SK-MEL-5 (cell line): Measurements from ENCODE around the gene CAMSAP1. TPM values are rescaled to one million over a fixed set of nuclear protein-coding genes. Genes with fewer than 3 reads are reported as not detected.
"Not testable (repeated sequence)": the region's sequence is repeated elsewhere in the genome, so short reads cannot be mapped to it uniquely, and the experiment has no call there.

Source experiments
- DNase-seq: peaks from one replicate; pipeline ENCODE4 v3.0.0-alpha.2; 2016; ENCODE audit warnings: low read depth, low spot score
- in situ Hi-C: cut with HindIII; loops from 2 replicates; pipeline ENCODE4 v1.10.0; 2016; ENCODE audit warnings: low sequenced_read_pairs, high pct_unique_total_duplicates, low pct_unique_long_range_greater_than_20kb
- polyA plus RNA-seq, 2 experiments: library from polyadenylated mRNA; depleted of rRNA; stranded (reverse); fragments of >200 nt; gene quantifications; 2 replicates each; pipeline ENCODE4 v1.2.3, GENCODE V29; 2015
- total RNA-seq: library from RNA; depleted of rRNA; stranded (reverse); fragments of >200 nt; shearing (Covaris generic); gene quantifications from 2 replicates; pipeline ENCODE4 v1.2.3, GENCODE V29; 2014; rRNA removed

CAMSAP1 gene
- 14.7 and 15.3 TPM in 2 replicates for total RNA-seq
- 21.8 and 29.6 TPM in 2 replicates for polyA plus RNA-seq (2015; cell fraction: cytosol; rRNA removed)
- 15.0 and 16.2 TPM in 2 replicates for polyA plus RNA-seq (2015; cell fraction: nucleus; rRNA removed)

GRCh38 chr9:135907431-135908092 lies at the start of gene CAMSAP1:
Gene CAMSAP1, minus strand, starts transcription at chr9:135907546. Its CDS starts 387 bp downstream, at chr9:135907159.
- in situ Hi-C loops: no loop called here
- peak; percentile 90 for DNase-seq

- in situ Hi-C loops: no loop called here
Measured at GRCh38 chr9:135956802-135957174, 49.4 kb upstream of the CAMSAP1 start.

GRCh38 chr9:135955934-135956801 lies 48.8 kb upstream of the CAMSAP1 start:
- no peak for DNase-seq
- in situ Hi-C loops: no loop called here

More at GRCh38 chr9:135956802-135957174, 49.4 kb upstream of the CAMSAP1 start:
- DNase-seq: no peak

DNA sequence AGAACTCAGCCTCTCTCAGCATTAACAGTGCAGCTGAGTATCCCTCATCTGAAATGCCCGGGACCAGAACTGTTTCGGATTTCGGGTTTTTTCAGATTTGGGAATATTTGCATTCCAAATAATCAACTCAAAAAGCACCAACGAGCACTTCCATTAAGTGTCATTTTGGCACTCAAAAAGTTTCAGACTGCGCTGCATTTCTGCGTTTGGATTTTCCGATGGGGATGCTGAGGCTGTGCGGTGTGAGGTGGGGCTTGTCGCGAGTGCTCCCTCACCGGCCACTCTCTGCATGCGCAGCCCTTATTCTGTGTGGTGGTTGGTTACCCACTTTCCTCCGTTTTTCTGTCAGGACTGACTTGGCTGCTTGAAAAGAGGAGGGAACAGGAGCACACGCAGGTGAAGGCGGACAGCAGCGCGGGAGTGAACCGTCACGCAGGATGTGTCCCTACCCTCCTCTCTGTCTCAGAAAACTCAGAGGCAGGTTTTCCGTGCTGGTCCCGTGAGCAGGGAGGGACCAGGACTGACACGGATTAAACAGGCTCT lies 45.4 kb upstream of the CAMSAP1 start:
- in situ Hi-C loops: no loop called here
- DNase-seq: no peak

GRCh38 chr9:135951889-135952663 lies 44.7 kb upstream of the CAMSAP1 start:
- no peak for DNase-seq
- in situ Hi-C loops: no loop called here

DNA sequence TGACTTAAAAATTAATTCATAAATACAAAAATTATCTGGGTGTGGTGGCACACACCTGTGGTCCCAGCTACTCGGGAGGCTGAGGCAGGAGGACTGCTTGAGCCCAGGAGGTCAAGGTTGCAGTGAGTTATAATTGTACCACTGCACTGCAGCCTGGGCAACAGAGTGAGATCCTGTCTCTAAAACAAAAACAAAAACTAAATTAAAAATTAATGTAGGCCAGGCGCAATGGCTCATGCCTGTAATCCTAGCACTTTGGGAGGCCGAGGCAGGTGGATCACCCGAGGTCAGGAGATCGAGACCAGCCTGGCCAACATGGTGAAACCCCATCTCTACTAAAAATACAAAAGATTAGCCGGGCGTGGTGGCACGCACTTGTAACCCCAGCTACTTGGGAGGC lies 44.0 kb upstream of the CAMSAP1 start:
- in situ Hi-C loops, DNase-seq: not testable (repeated sequence)

- DNase-seq, in situ Hi-C loops: not testable (repeated sequence)
Measured at GRCh38 chr9:135950841-135951240, 43.5 kb upstream of the CAMSAP1 start.

DNA sequence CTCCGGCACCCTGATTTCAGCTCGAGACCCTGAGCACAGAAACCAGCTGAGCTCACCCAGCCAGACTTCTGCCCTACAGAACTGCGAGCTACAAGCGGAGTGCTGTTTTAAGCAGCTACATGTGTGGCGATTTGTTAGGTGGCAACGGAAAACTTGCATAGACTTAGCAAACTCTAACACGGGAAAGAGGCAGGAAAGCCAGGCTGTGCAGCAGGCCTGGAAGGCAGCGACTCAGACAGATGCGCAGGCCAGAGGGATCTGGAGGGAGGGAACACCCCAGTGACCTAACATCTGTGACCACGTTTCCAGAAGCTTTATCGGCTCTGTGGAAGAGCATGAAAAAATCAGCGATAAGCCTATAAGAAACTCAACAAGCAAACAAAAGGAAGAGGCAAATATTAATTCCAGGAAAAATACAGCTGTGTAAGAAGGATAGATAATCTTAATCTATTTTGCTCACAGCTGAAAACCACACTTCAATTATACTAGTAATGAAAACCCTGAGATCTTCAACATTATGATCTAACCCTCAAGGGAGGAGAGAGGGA lies 42.9 kb upstream of the CAMSAP1 start:
- in situ Hi-C loops: no loop called here
- no peak for DNase-seq

DNA sequence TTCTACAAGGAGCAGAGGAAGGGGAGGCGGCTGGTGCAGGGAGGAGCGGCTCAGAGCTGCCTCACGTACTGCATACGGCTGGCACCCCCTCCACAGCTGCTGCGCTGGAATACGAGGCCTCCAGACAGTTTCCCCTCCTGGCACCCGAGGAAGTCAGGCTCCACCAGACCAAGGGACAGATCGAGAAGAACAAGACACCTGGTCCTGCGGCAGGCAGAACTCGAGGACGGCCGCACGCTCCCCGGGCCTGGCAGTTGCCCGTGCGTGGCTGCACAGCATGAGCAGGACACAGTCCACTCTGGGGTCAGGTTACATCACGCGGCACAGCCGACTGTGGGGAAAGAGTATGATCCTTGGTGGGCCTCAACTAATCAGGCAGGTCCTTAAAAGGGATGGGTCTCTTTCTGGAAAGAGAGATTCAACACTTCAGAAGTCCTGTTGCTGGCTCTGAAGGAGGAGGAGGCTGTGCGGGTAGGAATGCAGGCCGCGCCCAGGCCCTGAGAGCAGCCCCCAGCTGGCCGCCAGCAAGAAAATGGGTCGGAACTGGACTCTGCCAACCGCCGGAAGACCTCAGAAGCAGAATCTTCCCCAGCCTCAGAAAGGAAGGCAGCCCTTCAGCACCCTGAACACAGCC lies 42.3 kb upstream of the CAMSAP1 start:
- in situ Hi-C loops: no loop called here
- DNase-seq: no peak

DNA sequence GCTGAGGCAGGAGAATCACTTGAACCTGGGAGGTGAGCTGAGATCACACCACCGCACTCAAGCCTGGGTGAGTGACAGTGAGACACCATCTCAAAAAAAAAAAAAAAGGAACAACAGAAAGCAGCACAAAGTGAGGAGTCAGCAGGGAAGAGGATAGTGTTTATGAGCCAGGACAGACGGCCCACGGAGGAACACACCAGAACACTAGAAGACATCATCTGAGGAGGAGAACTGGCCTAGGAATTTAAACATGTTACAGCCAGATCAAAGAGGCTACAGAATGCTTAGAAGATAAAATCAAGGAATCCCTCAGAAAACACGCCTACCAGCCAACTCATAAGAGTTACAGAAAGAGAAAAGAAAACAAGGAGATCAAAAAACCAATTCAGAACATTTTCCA lies 41.6 kb upstream of the CAMSAP1 start:
- in situ Hi-C loops: no loop called here
- DNase-seq: no peak

GRCh38 chr9:135948446-135948845 lies 41.1 kb upstream of the CAMSAP1 start:
- DNase-seq: no peak
- in situ Hi-C loops: no loop called here

DNA sequence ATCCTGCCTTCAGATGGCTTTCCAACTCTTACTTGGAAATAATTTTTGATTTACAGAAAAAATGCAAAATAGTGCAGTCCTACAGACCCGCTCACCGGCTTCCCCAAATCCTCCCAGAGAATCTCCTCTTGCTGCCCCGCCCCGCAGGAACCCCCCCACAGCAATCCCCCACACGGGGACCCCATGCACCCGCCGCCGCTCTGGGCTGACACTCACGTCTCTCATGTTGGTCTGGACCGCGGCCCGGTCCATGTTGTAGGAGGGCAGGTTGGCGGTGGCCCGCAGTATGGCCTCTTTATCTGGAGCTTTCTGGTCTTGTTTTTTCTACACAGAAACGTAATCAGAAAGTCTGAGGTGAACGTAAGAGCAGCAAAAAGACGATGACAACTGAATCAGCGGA lies 40.2 kb upstream of the CAMSAP1 start:
- DNase-seq: no peak
- in situ Hi-C loops: no loop called here

GRCh38 chr9:135947105-135947504 lies 39.8 kb upstream of the CAMSAP1 start:
- in situ Hi-C loops, DNase-seq: not testable (repeated sequence)

DNA sequence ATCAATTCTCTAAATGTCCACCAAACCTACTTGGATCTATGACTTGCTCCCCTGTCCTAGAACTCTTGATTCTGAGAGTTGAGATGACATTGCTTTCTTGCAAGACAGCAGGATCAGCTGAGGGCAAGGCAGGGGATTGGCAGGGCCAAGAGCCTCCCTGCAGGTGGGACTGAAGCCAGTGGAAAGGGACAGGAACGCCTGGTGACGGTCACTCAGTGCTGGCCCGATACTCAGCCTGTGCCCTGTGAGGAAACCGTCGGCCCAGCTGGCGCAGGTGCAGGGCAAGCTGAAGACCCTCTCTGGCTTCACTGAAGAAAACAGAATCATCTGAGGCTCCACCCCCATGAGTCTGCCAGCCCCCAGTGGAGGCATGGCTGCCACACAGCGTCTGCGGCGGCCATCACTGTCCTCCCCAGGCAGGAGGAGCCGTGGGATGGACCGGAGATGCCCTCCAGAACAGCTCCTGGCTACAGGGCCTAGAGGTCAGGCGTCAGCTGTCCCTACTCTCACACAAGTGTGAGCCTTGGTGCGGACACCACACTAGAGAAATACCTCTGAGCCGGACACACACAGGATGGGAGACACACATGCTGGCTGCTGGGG lies 39.1 kb upstream of the CAMSAP1 start:
- in situ Hi-C loops: no loop called here
- no peak for DNase-seq

DNA sequence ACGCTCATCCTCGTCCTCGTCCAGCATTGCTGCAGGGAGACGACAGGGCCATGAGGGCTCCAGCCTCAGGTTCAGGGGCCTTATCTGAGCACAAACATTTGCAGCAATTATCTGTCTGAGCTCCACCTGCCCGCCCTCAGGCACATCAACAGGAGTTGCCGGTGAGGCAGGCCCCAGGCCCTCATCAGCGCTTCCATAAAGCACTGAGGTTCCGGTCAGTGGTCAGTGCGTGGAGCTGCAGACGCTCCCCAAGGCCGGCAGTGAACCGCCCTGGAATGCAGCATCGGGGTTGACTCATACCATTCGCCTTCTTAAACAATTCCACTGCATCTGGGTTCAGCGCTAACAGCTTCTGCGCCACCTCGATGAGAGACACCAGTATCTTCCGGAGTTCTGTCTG lies 38.6 kb upstream of the CAMSAP1 start:
- DNase-seq: no peak
- in situ Hi-C loops: no loop called here

DNA sequence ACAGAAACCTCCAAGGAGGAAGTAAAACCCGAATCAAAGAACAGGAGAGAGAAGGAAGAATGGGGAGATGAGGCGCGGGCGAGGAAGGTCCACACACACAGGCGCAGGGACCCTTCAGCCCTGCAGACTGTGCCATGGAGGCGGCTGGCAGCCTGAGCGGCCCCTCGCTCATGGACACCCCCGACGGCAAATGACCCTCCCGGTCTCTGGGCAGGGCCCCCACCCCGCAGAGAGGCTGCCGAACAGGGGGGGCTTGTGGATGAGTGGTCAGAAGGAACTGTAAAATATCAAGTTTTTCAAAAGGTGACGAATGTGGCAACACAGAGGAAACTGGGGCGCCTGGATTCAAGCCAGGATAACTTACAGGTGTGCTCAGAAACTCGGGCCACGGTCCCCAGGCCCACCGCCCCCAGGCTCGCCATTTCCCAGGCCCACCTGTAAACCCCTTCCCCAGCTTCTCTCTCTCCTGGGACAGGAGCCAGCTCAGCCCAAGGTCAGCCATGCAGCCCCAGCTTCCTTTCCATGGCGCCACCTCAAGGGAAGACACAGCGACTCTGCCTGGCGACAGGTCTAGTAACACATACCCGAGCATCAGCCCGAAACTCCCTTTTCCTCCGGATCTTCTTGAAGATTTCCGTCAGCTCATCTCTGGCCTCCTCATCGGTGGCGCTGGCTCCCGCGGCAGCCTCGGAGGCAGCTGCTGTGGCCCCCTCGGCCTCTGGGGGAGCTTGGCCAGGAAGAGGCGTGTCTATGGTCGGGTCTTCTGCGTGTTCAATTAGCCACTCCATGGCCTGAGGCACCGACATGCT lies 37.3 kb upstream of the CAMSAP1 start:
- in situ Hi-C loops: no loop called here

More for the DNA sequence above, 37.3 kb upstream of the CAMSAP1 start:
- DNase-seq: no peak
